ENCODE measurements around the gene VLDLR. TPM values are rescaled to one million over a fixed set of nuclear protein-coding genes. Genes with fewer than 3 reads are reported as not detected.
"Not testable (repeated sequence)": the region's sequence is repeated elsewhere in the genome, so short reads cannot be mapped to it uniquely, and the experiment has no call there.

VLDLR gene
- total and polyA plus RNA-seq, 2 donors = 1.6 to 1.8 TPM

DNA sequence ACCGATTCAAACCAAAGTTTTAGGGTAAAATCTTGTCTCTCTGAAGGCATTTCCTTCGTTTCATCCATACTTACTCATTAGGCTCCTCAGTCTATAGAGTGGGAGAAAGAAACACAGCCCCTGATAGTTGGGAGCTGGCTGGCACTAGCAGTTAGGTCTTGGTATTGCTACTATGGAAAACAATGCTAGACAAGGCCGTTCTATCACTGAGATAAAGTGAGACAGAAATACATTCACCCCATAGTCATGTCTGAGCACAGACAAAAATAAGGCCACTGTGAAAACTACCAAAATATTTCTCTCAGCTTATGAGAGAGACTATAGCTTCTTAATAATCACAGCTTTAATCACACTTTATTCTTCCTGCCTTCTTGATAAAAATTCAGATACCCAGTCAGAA, 67.0 kb downstream of the VLDLR start:
- Histone ChIP-seq H3K36me3 (ENCODE audit: control insufficient read depth in 2 of 2, insufficient read depth in 2 of 2, low read length in 1 of 2) (no peaks in the 10 kb centered on the region), H3K27ac (ENCODE audit: low read depth in 1 of 2, low read length in 1 of 2) (no peak overlapping the region), H3K4me3 (ENCODE audit: low read length in 2 of 2) (no peak overlapping the region), H3K27me3 (ENCODE audit: control insufficient read depth in 2 of 2, insufficient read depth in 1 of 2, low read length in 1 of 2) (no peaks in the 10 kb centered on the region), H3K4me1 (ENCODE audit: control insufficient read depth in 2 of 2, insufficient read depth in 2 of 2, low read length in 2 of 2) (no peaks in the 10 kb centered on the region), H3K9me3 (ENCODE audit: control insufficient read depth in 2 of 2, insufficient read depth in 1 of 2, low read length in 1 of 2) (no peaks in the 10 kb centered on the region)
- WGBS = 94% methylated on average over 3 of the region's 3 CpGs
- DNase-seq (ENCODE audit: low read depth in 6 of 9, low spot score in 9 of 9) = no peak

DNA sequence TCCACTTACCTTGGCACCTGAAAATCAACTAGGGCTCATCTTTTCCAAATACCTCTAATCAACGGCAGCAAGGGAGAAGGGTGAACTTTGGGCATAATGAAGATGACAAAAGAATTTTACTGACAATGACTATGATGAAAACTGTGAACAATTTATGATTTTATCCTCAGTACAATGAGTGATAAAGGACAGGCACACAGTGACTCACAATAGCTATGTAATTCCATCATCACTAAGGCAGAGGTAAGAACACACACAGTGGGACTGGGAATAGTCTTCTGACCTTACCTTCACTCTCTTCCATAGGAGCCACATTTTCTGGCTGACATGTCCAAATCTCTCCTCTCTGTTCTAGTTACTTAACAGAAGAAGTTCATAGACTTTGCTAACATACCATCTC, 69.6 kb downstream of the VLDLR start:
- 98% methylated on average over 1 of the region's 1 CpG for WGBS
- no peak for DNase-seq (ENCODE audit: low read depth in 6 of 9, low spot score in 9 of 9)

DNA sequence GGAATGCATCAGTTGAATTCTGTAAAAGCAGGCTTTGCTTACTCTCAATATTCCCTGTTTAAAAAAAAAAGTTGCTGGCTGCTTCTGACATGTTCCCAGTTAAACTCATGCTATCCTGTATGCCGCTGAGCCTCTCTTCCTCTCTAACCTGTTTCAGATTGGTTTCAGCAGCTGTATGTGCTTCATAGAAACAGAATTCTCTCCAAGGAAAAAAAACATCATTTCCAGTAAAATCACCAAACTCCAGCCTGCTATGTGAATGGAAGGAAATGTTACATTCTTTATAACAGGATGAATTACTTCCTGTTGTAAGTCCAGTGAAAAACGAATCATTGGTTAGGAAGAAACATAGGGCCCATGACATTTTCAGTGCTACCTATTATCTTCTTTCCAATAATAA, 70.0 kb downstream of the VLDLR start:
- Histone ChIP-seq H3K4me1 (ENCODE audit: control insufficient read depth in 2 of 2, insufficient read depth in 2 of 2, low read length in 2 of 2) (no peaks in the 10 kb centered on the region), H3K27me3 (ENCODE audit: control insufficient read depth in 2 of 2, insufficient read depth in 1 of 2, low read length in 1 of 2) (no peaks in the 10 kb centered on the region), H3K4me3 (ENCODE audit: low read length in 2 of 2) (no peak overlapping the region), H3K36me3 (ENCODE audit: control insufficient read depth in 2 of 2, insufficient read depth in 2 of 2, low read length in 1 of 2) (no peaks in the 10 kb centered on the region), H3K9me3 (ENCODE audit: control insufficient read depth in 2 of 2, insufficient read depth in 1 of 2, low read length in 1 of 2) (no peaks in the 10 kb centered on the region), H3K27ac (ENCODE audit: low read depth in 1 of 2, low read length in 1 of 2) (no peak overlapping the region)
- DNase-seq (ENCODE audit: low read depth in 6 of 9, low spot score in 9 of 9) = no peak
- WGBS = 67% methylated on average over 2 of the region's 2 CpGs

More for the DNA sequence above, 69.6 kb downstream of the VLDLR start:
- H3K4me3 ChIP-seq (ENCODE audit: low read length in 2 of 2) = no peak overlapping the region
- no peaks in the 10 kb centered on the region for H3K36me3 ChIP-seq (ENCODE audit: control insufficient read depth in 2 of 2, insufficient read depth in 2 of 2, low read length in 1 of 2)
- no peaks in the 10 kb centered on the region for H3K9me3 ChIP-seq (ENCODE audit: control insufficient read depth in 2 of 2, insufficient read depth in 1 of 2, low read length in 1 of 2)
- no peak overlapping the region for H3K27ac ChIP-seq (ENCODE audit: low read depth in 1 of 2, low read length in 1 of 2)
- H3K27me3 ChIP-seq (ENCODE audit: control insufficient read depth in 2 of 2, insufficient read depth in 1 of 2, low read length in 1 of 2) = no peaks in the 10 kb centered on the region
- no peaks in the 10 kb centered on the region for H3K4me1 ChIP-seq (ENCODE audit: control insufficient read depth in 2 of 2, insufficient read depth in 2 of 2, low read length in 2 of 2)

DNA sequence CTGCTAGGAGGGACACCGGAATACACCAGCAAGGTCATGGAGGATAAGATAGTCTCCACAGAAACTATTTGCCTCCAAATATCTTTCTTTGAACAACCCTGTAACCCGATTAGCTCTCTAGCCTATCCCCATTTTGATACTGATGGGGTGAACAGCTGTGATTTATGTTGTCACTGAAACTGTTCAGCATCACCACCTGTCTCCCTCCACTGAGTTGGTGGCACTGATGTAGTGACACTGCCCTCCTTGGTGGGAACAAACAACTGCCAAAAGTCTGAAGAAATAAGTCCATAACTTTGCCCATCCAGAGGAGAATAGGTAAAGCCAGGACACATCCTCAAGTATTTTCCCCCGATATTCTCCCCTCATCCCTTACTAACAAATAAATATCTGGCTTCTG, 71.5 kb downstream of the VLDLR start:
- H3K36me3 ChIP-seq (ENCODE audit: control insufficient read depth in 2 of 2, insufficient read depth in 2 of 2, low read length in 1 of 2) = no peaks in the 10 kb centered on the region
- no peak overlapping the region for H3K4me3 ChIP-seq (ENCODE audit: low read length in 2 of 2)
- H3K4me1 ChIP-seq (ENCODE audit: control insufficient read depth in 2 of 2, insufficient read depth in 2 of 2, low read length in 2 of 2) = no peaks in the 10 kb centered on the region
- H3K27ac ChIP-seq (ENCODE audit: low read depth in 1 of 2, low read length in 1 of 2) = no peak overlapping the region
- H3K9me3 ChIP-seq (ENCODE audit: control insufficient read depth in 2 of 2, insufficient read depth in 1 of 2, low read length in 1 of 2) = no peaks in the 10 kb centered on the region
- no peaks in the 10 kb centered on the region for H3K27me3 ChIP-seq (ENCODE audit: control insufficient read depth in 2 of 2, insufficient read depth in 1 of 2, low read length in 1 of 2)
- 94% methylated on average over 3 of the region's 3 CpGs for WGBS
- no peak for DNase-seq (ENCODE audit: low read depth in 6 of 9, low spot score in 9 of 9)

DNA sequence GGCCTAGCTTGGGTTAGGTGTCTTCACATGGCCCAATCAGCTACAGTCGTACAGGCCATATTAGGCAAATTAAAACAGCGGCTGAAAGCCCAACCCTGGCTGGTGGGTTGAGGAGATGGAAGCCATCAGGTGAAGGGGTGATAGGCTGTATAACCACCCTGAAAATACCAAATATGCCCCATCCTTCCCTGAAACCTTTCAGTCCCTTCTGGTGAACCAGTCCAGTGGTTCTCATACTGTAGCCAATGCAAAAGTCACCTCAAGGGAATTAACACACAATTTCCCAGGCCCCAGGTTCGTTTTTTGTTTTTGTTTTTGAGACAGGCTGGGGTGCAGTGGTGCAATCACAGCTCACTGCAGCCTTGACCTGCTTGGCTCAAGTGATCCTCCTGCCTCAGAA, 75.9 kb downstream of the VLDLR start:
- 94% methylated on average over 3 of the region's 3 CpGs for WGBS
- Histone ChIP-seq H3K4me3 (ENCODE audit: low read length in 2 of 2) (no peak overlapping the region), H3K27ac (ENCODE audit: low read depth in 1 of 2, low read length in 1 of 2) (no peak overlapping the region), H3K27me3 (ENCODE audit: control insufficient read depth in 2 of 2, insufficient read depth in 1 of 2, low read length in 1 of 2) (no peaks in the 10 kb centered on the region), H3K9me3 (ENCODE audit: control insufficient read depth in 2 of 2, insufficient read depth in 1 of 2, low read length in 1 of 2) (no peaks in the 10 kb centered on the region), H3K36me3 (ENCODE audit: control insufficient read depth in 2 of 2, insufficient read depth in 2 of 2, low read length in 1 of 2) (no peaks in the 10 kb centered on the region), H3K4me1 (ENCODE audit: control insufficient read depth in 2 of 2, insufficient read depth in 2 of 2, low read length in 2 of 2) (no peaks in the 10 kb centered on the region)
- DNase-seq (ENCODE audit: low read depth in 6 of 9, low spot score in 9 of 9) = no peak

DNA sequence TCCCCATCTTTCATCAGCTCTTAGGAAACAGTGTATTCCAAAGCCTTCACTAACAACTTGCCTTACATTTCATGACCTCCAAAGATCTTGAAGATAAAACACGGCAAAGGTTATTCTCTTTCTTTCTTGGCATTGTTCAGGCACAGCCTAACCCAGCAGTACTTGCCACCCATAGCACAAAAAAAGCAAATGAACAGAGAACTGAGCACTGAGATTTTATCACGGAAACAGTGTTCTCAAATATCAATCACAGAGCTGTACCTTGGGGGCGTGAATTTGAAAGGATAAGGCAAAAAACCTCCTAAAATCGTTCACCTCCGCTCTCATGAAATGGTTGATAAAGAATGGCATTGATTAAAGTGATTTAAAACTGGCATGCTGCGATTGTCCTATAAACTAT, 78.8 kb downstream of the VLDLR start:
- Histone ChIP-seq H3K4me1 (ENCODE audit: control insufficient read depth in 2 of 2, insufficient read depth in 2 of 2, low read length in 2 of 2) (no peaks in the 10 kb centered on the region), H3K27ac (ENCODE audit: low read depth in 1 of 2, low read length in 1 of 2) (no peak overlapping the region), H3K36me3 (ENCODE audit: control insufficient read depth in 2 of 2, insufficient read depth in 2 of 2, low read length in 1 of 2) (no peaks in the 10 kb centered on the region), H3K4me3 (ENCODE audit: low read length in 2 of 2) (no peak overlapping the region), H3K9me3 (ENCODE audit: control insufficient read depth in 2 of 2, insufficient read depth in 1 of 2, low read length in 1 of 2) (no peaks in the 10 kb centered on the region), H3K27me3 (ENCODE audit: control insufficient read depth in 2 of 2, insufficient read depth in 1 of 2, low read length in 1 of 2) (no peaks in the 10 kb centered on the region)
- 86% methylated on average over 6 of the region's 6 CpGs for WGBS
- no peak for DNase-seq (ENCODE audit: low read depth in 6 of 9, low spot score in 9 of 9)

DNA sequence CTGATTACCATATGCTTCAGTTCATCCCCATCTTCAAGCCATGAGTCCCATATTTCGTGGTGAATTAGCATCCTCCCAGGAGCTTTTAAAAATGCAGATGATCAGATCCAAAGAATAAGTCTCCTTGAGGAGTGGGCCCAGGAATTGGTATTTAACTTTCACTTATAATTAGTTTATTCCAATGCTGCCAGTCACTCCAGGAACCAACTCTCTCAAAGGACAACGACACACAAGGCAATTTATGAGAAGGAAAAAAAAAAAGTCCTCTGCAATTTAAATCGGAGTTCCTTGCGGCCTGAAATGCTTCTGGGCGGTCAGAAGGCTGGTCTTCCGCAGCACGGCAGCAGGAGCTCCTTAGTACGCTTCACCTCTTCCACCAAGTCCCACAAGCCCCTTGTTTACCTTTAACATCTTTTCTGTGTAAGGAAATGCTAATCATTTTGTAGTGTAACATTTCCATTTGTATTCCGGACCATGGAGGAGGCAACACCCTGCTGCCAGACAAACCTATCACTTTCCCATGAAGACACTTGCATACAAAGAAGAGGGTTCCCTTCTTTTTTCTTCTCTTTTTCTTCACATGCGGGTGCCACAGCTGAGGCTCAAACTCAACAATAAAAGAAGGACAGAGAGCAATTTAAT, 79.4 kb downstream of the VLDLR start:
- H3K27ac ChIP-seq (ENCODE audit: low read depth in 1 of 2, low read length in 1 of 2) = no peak overlapping the region
- no peaks in the 10 kb centered on the region for H3K4me1 ChIP-seq (ENCODE audit: control insufficient read depth in 2 of 2, insufficient read depth in 2 of 2, low read length in 2 of 2)
- 97% methylated on average over 10 of the region's 10 CpGs for WGBS
- no peak overlapping the region for H3K4me3 ChIP-seq (ENCODE audit: low read length in 2 of 2)
- DNase-seq (ENCODE audit: low read depth in 6 of 9, low spot score in 9 of 9) = no peak
- no peaks in the 10 kb centered on the region for H3K9me3 ChIP-seq (ENCODE audit: control insufficient read depth in 2 of 2, insufficient read depth in 1 of 2, low read length in 1 of 2)
- no peaks in the 10 kb centered on the region for H3K27me3 ChIP-seq (ENCODE audit: control insufficient read depth in 2 of 2, insufficient read depth in 1 of 2, low read length in 1 of 2)
- H3K36me3 ChIP-seq (ENCODE audit: control insufficient read depth in 2 of 2, insufficient read depth in 2 of 2, low read length in 1 of 2) = no peaks in the 10 kb centered on the region

DNA sequence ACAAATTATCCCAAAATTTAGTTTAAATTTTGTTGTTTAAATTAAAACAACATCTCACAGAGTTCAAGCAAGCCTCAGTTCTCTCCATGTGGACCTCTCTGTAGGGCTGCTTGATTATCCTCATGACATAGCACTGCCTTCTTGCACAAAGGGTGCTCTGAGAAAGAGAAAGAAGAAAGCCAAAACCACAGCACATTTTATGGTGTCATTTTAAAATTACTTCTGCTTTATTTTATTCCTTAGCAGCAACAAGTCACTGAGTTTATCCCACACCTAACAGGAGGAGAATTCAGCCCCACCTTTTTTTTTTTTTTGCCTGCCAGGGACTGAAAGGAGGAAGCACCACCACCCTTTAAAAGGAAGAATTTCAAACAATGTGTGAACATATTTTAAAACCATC, 82.9 kb downstream of the VLDLR start:
- no peak for DNase-seq (ENCODE audit: low read depth in 6 of 9, low spot score in 9 of 9)
- Histone ChIP-seq H3K36me3 (ENCODE audit: control insufficient read depth in 2 of 2, insufficient read depth in 2 of 2, low read length in 1 of 2) (no peaks in the 10 kb centered on the region), H3K4me1 (ENCODE audit: control insufficient read depth in 2 of 2, insufficient read depth in 2 of 2, low read length in 2 of 2) (no peaks in the 10 kb centered on the region), H3K27me3 (ENCODE audit: control insufficient read depth in 2 of 2, insufficient read depth in 1 of 2, low read length in 1 of 2) (no peaks in the 10 kb centered on the region), H3K9me3 (ENCODE audit: control insufficient read depth in 2 of 2, insufficient read depth in 1 of 2, low read length in 1 of 2) (no peaks in the 10 kb centered on the region), H3K4me3 (ENCODE audit: low read length in 2 of 2) (no peak overlapping the region), H3K27ac (ENCODE audit: low read depth in 1 of 2, low read length in 1 of 2) (no peak overlapping the region)

DNA sequence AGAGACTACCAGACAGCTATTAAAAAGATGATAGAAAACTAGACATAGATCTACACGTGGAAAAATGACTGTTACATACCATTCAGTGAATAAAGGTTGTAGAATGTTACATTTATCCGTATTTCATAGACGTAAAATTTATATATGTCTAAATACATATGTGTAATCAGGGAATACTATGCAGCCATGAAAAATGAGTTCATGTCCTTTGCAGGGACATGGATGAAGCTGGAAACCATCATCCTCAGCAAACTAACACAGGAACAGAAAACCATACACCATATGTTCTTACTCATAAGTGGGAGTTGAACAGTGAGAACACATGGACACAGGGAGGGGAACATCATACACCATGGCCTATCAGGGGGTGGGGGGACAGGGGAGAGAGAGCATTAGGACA, 85.7 kb downstream of the VLDLR start:
- H3K36me3 ChIP-seq (ENCODE audit: control insufficient read depth in 2 of 2, insufficient read depth in 2 of 2, low read length in 1 of 2); H3K27me3 ChIP-seq (ENCODE audit: control insufficient read depth in 2 of 2, insufficient read depth in 1 of 2, low read length in 1 of 2); DNase-seq (ENCODE audit: low read depth in 6 of 9, low spot score in 9 of 9); H3K4me1 ChIP-seq (ENCODE audit: control insufficient read depth in 2 of 2, insufficient read depth in 2 of 2, low read length in 2 of 2); H3K4me3 ChIP-seq (ENCODE audit: low read length in 2 of 2); H3K27ac ChIP-seq (ENCODE audit: low read depth in 1 of 2, low read length in 1 of 2); H3K9me3 ChIP-seq (ENCODE audit: control insufficient read depth in 2 of 2, insufficient read depth in 1 of 2, low read length in 1 of 2): not testable (repeated sequence)
- 98% methylated on average over 3 of the region's 3 CpGs for WGBS
